Measurements from ENCODE around the gene PARVB.

Gene PARVB

DNA sequence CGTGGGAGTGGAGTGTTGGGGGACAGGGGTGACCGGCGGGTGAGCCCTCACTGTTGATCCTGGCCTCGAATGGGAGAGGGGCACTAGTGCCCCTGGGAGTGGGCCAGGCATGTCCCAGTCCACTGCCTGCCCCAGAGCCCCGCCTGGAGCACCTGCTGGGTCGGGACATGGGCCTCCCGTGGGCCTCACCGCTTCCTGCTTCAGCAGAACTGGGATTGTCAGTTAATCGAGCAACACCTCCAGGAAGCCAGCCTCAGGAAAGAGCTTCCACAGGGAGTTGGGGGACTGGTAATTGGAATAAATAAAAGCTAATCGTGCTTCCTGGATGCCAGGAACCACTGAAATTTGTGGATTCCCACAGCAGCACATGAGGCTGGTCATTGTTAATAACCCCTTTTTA is 43.8 kb downstream of the PARVB start:
- H3K4me3 ChIP-seq (ENCODE audit: low read depth, low read length), result peak overlapping the region; percentile 12
- TF ChIP-seq, protein P1, sequence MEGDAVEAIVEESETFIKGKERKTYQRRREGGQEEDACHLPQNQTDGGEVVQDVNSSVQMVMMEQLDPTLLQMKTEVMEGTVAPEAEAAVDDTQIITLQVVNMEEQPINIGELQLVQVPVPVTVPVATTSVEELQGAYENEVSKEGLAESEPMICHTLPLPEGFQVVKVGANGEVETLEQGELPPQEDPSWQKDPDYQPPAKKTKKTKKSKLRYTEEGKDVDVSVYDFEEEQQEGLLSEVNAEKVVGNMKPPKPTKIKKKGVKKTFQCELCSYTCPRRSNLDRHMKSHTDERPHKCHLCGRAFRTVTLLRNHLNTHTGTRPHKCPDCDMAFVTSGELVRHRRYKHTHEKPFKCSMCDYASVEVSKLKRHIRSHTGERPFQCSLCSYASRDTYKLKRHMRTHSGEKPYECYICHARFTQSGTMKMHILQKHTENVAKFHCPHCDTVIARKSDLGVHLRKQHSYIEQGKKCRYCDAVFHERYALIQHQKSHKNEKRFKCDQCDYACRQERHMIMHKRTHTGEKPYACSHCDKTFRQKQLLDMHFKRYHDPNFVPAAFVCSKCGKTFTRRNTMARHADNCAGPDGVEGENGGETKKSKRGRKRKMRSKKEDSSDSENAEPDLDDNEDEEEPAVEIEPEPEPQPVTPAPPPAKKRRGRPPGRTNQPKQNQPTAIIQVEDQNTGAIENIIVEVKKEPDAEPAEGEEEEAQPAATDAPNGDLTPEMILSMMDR (IDR thresholded peaks at IDR 0.05; ENCODE audit: insufficient read depth, low read depth, low read length, missing control alignments), result no peak
- DNase-seq (ENCODE audit: low read depth), result no peak

DNA sequence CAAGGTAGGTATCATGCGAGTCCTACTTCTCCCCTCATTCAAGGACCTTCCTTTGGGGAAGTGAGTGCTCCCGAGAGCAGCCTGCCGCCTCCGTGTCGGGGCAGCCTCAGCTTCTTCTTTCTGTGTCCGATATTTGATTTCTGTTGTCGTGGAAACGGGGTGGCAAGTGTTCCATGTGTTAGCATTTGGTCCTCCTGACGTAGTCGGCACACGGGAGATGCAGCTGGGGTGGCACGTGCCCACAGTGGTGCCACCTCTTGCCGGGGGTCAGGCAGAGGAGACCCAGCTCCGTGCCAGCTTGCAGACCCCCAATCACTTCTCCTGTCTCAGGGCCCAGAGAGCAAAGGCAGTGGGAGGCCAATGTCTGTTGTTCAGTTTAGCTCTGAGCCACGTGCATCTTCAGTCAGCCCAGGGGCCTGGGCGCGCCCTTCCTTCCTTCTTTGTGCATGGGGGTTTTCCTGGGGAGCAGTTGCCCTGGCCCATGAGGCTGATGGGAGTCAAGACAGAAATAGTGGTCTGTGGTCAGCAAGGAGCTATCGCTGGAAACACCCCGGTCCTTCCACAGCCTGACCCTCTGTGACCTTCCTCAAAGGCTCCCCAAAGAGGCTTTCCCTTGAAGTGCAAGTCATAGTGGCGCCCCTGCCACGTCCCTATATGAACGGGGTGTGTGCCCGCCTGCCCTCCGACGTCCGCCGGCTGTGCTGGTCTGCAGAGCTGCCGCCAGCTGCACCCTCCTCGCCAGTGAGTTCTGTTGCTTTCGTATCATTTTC is 44.5 kb downstream of the PARVB start:
- TF ChIP-seq, protein P1 (IDR thresholded peaks at IDR 0.05; ENCODE audit: insufficient read depth, low read depth, low read length, missing control alignments), result no peak
- peak overlapping the region; percentile 12 for H3K4me3 ChIP-seq (ENCODE audit: low read depth, low read length)
- DNase-seq (ENCODE audit: low read depth), result peak; percentile 85

DNA sequence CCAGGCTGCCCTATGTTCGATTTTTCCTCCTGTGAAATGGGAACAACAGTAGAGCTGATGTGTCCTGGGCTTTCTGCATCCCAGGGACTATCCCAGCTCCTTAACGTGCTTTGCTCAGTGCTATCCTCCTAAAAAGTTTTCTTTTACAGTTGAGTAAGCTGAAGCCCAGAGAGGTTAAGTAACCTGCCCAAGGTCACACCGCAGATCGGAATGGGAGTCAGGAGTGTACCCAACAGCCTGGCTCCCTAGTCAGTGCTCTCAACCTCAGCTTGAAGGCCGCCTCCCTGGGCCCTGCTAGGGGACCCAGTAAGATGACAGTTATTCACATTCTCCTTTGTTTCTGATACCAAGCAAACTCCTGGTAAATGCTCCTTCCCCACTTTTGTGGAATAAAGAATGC is 45.9 kb downstream of the PARVB start:
- no peak overlapping the region for H3K4me3 ChIP-seq (ENCODE audit: low read depth, low read length)
- TF ChIP-seq, protein P1 (IDR thresholded peaks at IDR 0.05; ENCODE audit: insufficient read depth, low read depth, low read length, missing control alignments), result no peak
- DNase-seq (ENCODE audit: low read depth), result no peak

DNA sequence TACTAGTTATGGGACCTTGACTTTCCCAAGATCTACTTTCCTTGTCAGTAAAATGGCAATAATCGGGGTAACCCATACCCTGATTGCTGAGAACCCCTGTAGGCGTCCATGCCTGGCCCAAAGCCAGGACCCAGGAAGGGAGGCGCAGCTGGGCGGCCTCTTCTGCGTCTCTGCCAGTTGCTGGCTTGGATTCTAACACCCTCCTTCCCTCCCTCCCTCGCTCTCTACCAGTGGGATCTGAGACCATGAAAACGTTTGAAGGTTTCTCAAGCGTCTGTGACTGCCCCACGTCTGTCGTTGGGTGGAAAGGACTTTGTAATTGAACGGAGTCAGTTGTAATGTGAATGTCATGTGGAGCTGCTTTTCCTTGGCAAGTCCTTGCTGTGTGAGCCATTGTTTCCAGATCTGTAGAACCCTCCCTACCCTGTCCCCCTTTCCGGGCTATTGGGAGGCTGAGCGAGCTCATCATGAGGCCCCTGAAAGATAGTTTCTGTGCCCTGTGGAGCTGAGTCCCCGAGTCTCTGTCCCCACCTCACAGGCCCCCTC is 47.8 kb downstream of the PARVB start:
- TF ChIP-seq, protein P1 (IDR thresholded peaks at IDR 0.05; ENCODE audit: insufficient read depth, low read depth, low read length, missing control alignments), result no peak
- no peak for DNase-seq (ENCODE audit: low read depth)
- no peak overlapping the region for H3K4me3 ChIP-seq (ENCODE audit: low read depth, low read length)

DNA sequence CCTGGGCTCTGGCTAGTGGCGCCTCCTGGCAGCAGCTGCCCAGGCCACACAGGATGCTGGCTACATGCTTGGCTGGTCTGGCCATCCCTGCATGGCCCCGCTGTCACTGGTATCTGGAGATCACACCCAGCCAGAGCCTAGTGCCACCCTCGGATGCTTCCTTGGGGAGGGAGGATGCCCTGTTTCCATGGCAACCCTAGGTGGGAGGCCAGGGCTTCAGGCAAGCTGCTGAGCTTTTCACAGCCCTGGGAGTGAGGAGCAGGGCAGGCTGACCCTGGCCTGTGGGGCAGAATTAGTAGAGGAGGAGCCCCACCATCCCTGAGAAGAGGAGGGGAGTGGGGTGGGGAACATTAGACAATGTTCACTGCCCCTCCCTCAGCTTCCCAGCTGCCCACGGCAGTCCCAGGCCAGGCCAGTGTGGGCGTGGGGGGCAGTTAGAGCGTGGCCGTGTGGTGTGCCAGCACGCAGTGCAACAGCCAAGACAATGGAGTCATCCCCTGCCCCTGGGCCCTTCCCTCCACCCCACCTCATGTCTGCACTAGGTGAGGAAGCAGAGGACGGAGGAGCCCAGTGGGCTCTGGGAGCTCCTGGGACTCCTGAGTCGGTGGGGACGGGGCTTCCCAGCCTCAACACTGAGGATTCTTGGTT is 50.4 kb downstream of the PARVB start:
- TF ChIP-seq, protein P1 (IDR thresholded peaks at IDR 0.05; ENCODE audit: insufficient read depth, low read depth, low read length, missing control alignments), result no peak
- DNase-seq (ENCODE audit: low read depth), result no peak
- no peak overlapping the region for H3K4me3 ChIP-seq (ENCODE audit: low read depth, low read length)

DNA sequence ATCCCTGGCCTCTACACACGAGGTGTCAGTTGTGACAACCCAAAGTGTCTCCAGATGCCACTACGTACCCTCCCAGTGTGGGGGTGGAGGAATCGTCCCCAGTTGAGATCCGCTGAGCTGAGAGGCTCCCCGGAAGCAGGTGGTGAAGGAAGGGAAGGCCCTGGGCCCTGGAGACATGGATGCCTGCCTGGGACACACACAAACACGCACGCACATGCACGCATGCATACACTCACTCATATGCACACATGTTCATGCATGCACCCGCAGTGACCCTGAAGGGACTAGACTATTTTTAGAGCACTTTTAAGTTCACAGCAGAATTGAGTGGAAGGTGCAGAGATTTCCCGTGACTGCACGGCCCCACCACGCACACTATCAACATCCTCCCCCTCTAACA is 50.9 kb downstream of the PARVB start:
- TF ChIP-seq, protein P1 (IDR thresholded peaks at IDR 0.05; ENCODE audit: insufficient read depth, low read depth, low read length, missing control alignments), result no peak
- no peak for DNase-seq (ENCODE audit: low read depth)
- no peak overlapping the region for H3K4me3 ChIP-seq (ENCODE audit: low read depth, low read length)

Measured in GM12865 (cell line).